Eye (tissue), 1 donor: Measurements from ENCODE around the gene ISM1.

Experiments
- DNase-seq: peaks from one replicate; pipeline ENCODE4 v3.0.0-alpha.2; 2015

Gene ISM1

GRCh38 chr20:13313201-13313600, 92.1 kb downstream of the ISM1 start:
- DNase-seq = no peak

GRCh38 chr20:13317439-13317838, 96.4 kb downstream of the ISM1 start:
- no peak for DNase-seq

- no peak for DNase-seq
Measured at GRCh38 chr20:13318871-13319521, 97.9 kb downstream of the ISM1 start.

- no peak for DNase-seq
Measured at GRCh38 chr20:13320702-13321101, 99.6 kb downstream of the ISM1 start.

- DNase-seq = no peak
Measured at GRCh38 chr20:13321416-13321815, 100.3 kb downstream of the ISM1 start.

GRCh38 chr20:13322198-13322597, 101.1 kb downstream of the ISM1 start:
- DNase-seq = no peak

- DNase-seq = no peak
Measured at GRCh38 chr20:13322621-13323020, 101.5 kb downstream of the ISM1 start.

- no peak for DNase-seq
Measured at GRCh38 chr20:13325033-13325432, 104.0 kb downstream of the ISM1 start.

- no peak for DNase-seq
Measured at GRCh38 chr20:13325796-13326340, 104.8 kb downstream of the ISM1 start.

GRCh38 chr20:13331536-13331935, 110.5 kb downstream of the ISM1 start:
- DNase-seq = no peak

- DNase-seq = no peak
Measured at GRCh38 chr20:13333036-13333435, 112.0 kb downstream of the ISM1 start.

- no peak for DNase-seq
Measured at GRCh38 chr20:13333793-13334192, 112.7 kb downstream of the ISM1 start.

- DNase-seq = no peak
Measured at GRCh38 chr20:13336308-13337089, 115.4 kb downstream of the ISM1 start.

GRCh38 chr20:13337090-13337784, 116.2 kb downstream of the ISM1 start:
- DNase-seq = no peak

GRCh38 chr20:13338097-13338661, 117.1 kb downstream of the ISM1 start:
- no peak for DNase-seq

- DNase-seq = no peak
Measured at GRCh38 chr20:13338999-13339411, 117.9 kb downstream of the ISM1 start.

- no peak for DNase-seq
Measured at GRCh38 chr20:13340088-13340487, 119.0 kb downstream of the ISM1 start.

- no peak for DNase-seq
Measured at GRCh38 chr20:13341737-13342393, 120.8 kb downstream of the ISM1 start.

GRCh38 chr20:13342469-13343242, 121.6 kb downstream of the ISM1 start:
- no peak for DNase-seq

GRCh38 chr20:13344671-13345070, 123.6 kb downstream of the ISM1 start:
- no peak for DNase-seq

GRCh38 chr20:13348311-13349234, 127.5 kb downstream of the ISM1 start:
- no peak for DNase-seq
